ENCODE measurements around the gene WDR7. TPM values are rescaled to one million over a fixed set of nuclear protein-coding genes. Genes with fewer than 3 reads are reported as not detected.

WDR7 gene
- total RNA-seq, 1 donor from 2014 or later = 13.5 TPM

- no peaks in the 10 kb centered on the region for H3K9me3 ChIP-seq
- no peaks in the 10 kb centered on the region for H3K27me3 ChIP-seq
- no peak overlapping the region for H3K4me3 ChIP-seq
- H3K27ac ChIP-seq = no peak overlapping the region
- intact Hi-C loops (cut with DNase I) = no loop called here
- no peak for TF ChIP-seq CTCF (IDR thresholded peaks at IDR 0.05)
- DNase-seq (ENCODE audit: low spot score in 2 of 2) = no peak
- H3K4me1 ChIP-seq = peaks cover 0 to 10% of the 10 kb centered on the region in 2 donors
- peaks cover 0 to 3% of the 10 kb centered on the region in 2 donors for H3K36me3 ChIP-seq
These were observed 16.2 kb upstream of the WDR7 start for GRCh38 chr18:56635007-56635406.

GRCh38 chr18:56637176-56637575 is 14.0 kb upstream of the WDR7 start:
- no peaks in the 10 kb centered on the region for H3K36me3 ChIP-seq
- peaks cover 0 to 8% of the 10 kb centered on the region in 2 donors for H3K4me1 ChIP-seq
- peak overlapping the region; percentile 78 to 81 for H3K4me3 ChIP-seq
- TF ChIP-seq CTCF (IDR thresholded peaks at IDR 0.05) = no peak
- H3K27ac ChIP-seq = peak overlapping the region in 1 of 2 donors; percentile 97
- DNase-seq (ENCODE audit: low spot score in 2 of 2) = no peak
- intact Hi-C loops (cut with DNase I) = no loop called here
- H3K27me3 ChIP-seq = no peaks in the 10 kb centered on the region
- no peaks in the 10 kb centered on the region for H3K9me3 ChIP-seq

- H3K4me3 ChIP-seq = peak overlapping the region; percentile 78 to 81
- no peaks in the 10 kb centered on the region for H3K36me3 ChIP-seq
- intact Hi-C loops (cut with DNase I) = loop anchor here (1.0 kb wide), 2 partner anchors 14 to 984 kb away; partner anchors contain the start of genes NARS1 and WDR7
- peak overlapping the region; percentile 97 to 98 for H3K27ac ChIP-seq
- TF ChIP-seq CTCF (IDR thresholded peaks at IDR 0.05) = no peak
- no peaks in the 10 kb centered on the region for H3K9me3 ChIP-seq
- no peak for DNase-seq (ENCODE audit: low spot score in 2 of 2)
- H3K4me1 ChIP-seq = peaks cover 0 to 5% of the 10 kb centered on the region in 2 donors
- no peaks in the 10 kb centered on the region for H3K27me3 ChIP-seq
These were observed 13.4 kb upstream of the WDR7 start for GRCh38 chr18:56637711-56638231.

- DNase-seq (ENCODE audit: low spot score in 2 of 2) = peak; percentile 95 to 99
- Histone ChIP-seq H3K36me3 (no peaks in the 10 kb centered on the region), H3K27ac (peak within 1 kb of the TSS; percentile 97 to 98), H3K27me3 (no peaks in the 10 kb centered on the region), H3K9me3 (no peaks in the 10 kb centered on the region), H3K4me3 (peak within 1 kb of the TSS; percentile 78 to 81), H3K4me1 (peaks cover 0 to 5% of the 10 kb centered on the region in 2 donors)
- no peak for TF ChIP-seq CTCF (IDR thresholded peaks at IDR 0.05)
- intact Hi-C loops (cut with DNase I) = loop anchor here (1.0 kb wide), 2 partner anchors 13 to 983 kb away; partner anchors contain the start of genes NARS1 and WDR7
These were observed 12.7 kb upstream of the WDR7 start, which contains the start of gene TXNL1 for GRCh38 chr18:56638232-56639103. Gene TXNL1, minus strand, starts transcription at chr18:56638592. Its CDS starts 152 bp downstream, at chr18:56638440.

GRCh38 chr18:56639104-56639381 is 12.1 kb upstream of the WDR7 start:
- no peaks in the 10 kb centered on the region for H3K27me3 ChIP-seq
- peak overlapping the region; percentile 70 to 98 for H3K27ac ChIP-seq
- H3K36me3 ChIP-seq = no peaks in the 10 kb centered on the region
- intact Hi-C loops (cut with DNase I) = no loop called here
- peak overlapping the region; percentile 78 to 81 for H3K4me3 ChIP-seq
- no peak for TF ChIP-seq CTCF (IDR thresholded peaks at IDR 0.05)
- peaks cover 0 to 5% of the 10 kb centered on the region in 2 donors for H3K4me1 ChIP-seq
- no peaks in the 10 kb centered on the region for H3K9me3 ChIP-seq
- no peak for DNase-seq (ENCODE audit: low spot score in 2 of 2)

Data from ascending aorta (tissue), 2 donors.